A172 (cell line): Measurements from ENCODE around the gene LBH. TPM values are rescaled to one million over a fixed set of nuclear protein-coding genes. Genes with fewer than 3 reads are reported as not detected.

Source experiments
- DNase-seq: peaks from one replicate; pipeline ENCODE4 v3.0.0-alpha.2; 2015; ENCODE audit warnings: low spot score
- total RNA-seq: library from RNA; depleted of rRNA; stranded (reverse); fragments of >200 nt; shearing (Covaris generic); gene quantifications from 2 replicates; pipeline ENCODE4 v1.2.3, GENCODE V29; 2014; rRNA removed

The LBH gene
- total RNA-seq: 87.4 and 182 TPM in 2 replicates

GRCh38 chr2:30231212-30231995, at the start of gene LBH:
Gene LBH (plus strand): TSS chr2:30231534. CDS start chr2:30231739, 205 bp downstream.
- DNase-seq: peak; percentile 75

- no peak for DNase-seq
These were observed 47.3 kb upstream of the LBH start for GRCh38 chr2:30184035-30184434.

GRCh38 chr2:30185178-30185577, 46.2 kb upstream of the LBH start:
- no peak for DNase-seq

- DNase-seq: no peak
These were observed 43.0 kb upstream of the LBH start for GRCh38 chr2:30188292-30188691.

GRCh38 chr2:30190637-30191036, 40.7 kb upstream of the LBH start:
- no peak for DNase-seq

GRCh38 chr2:30191107-30191506, 40.2 kb upstream of the LBH start:
- no peak for DNase-seq

- no peak for DNase-seq
These were observed 39.5 kb upstream of the LBH start for GRCh38 chr2:30191819-30192271.

GRCh38 chr2:30192314-30192713, 39.0 kb upstream of the LBH start:
- DNase-seq: no peak

- peak; percentile 14 for DNase-seq
These were observed 38.1 kb upstream of the LBH start for GRCh38 chr2:30193104-30193681.

- no peak for DNase-seq
These were observed 36.9 kb upstream of the LBH start for GRCh38 chr2:30194421-30194820.

- no peak for DNase-seq
These were observed 36.3 kb upstream of the LBH start for GRCh38 chr2:30195016-30195415.

- no peak for DNase-seq
These were observed 33.7 kb upstream of the LBH start for GRCh38 chr2:30197570-30198192.

GRCh38 chr2:30201990-30202389, 29.3 kb upstream of the LBH start:
- no peak for DNase-seq

- DNase-seq: no peak
These were observed 28.2 kb upstream of the LBH start for GRCh38 chr2:30203156-30203555.

GRCh38 chr2:30204281-30204680, 27.1 kb upstream of the LBH start:
- DNase-seq: no peak

- no peak for DNase-seq
These were observed 25.9 kb upstream of the LBH start for GRCh38 chr2:30205456-30205855.

- no peak for DNase-seq
These were observed 24.6 kb upstream of the LBH start for GRCh38 chr2:30206461-30207430.

GRCh38 chr2:30208453-30208852, 22.9 kb upstream of the LBH start:
- peak; percentile 81 for DNase-seq

GRCh38 chr2:30209227-30209626, 22.1 kb upstream of the LBH start:
- no peak for DNase-seq

GRCh38 chr2:30213326-30213725, 18.0 kb upstream of the LBH start:
- DNase-seq: no peak

GRCh38 chr2:30213907-30214463, 17.3 kb upstream of the LBH start:
- DNase-seq: no peak
